HepG2 (cell line): ENCODE measurements around the gene UTP20. TPM values are rescaled to one million over a fixed set of nuclear protein-coding genes. Genes with fewer than 3 reads are reported as not detected.

Experiments used
- ATAC-seq: fragments of 200-7000 bp; cut with Tn5 transposase; 3 replicates; pipeline ENCODE4 v1.9.1; 2020; ENCODE audit warnings: mild to moderate bottlenecking, moderate library complexity
- BruUV-seq: library from RNA; stranded (reverse); fragments of 400-500 nt; replicated peaks from 2 replicates; lab custom pipeline; 2021; lab: Mats Ljungman, UMichigan
- CTCF ChIA-PET: fragments of 300-600 bp; formaldehyde crosslinking; extraction: SDS; loops from one replicate; lab custom pipeline; 2021; ENCODE audit warnings: low total read pairs, inconsistent platforms, low intra/inter-chr PET ratio; lab: Yijun Ruan, JAX
- POLR2A ChIA-PET: fragments of 350-600 bp; sonication (Branson Sonifier 250); formaldehyde crosslinking; loops from one replicate; lab custom pipeline; 2020; ENCODE audit warnings: antibody characterized with exemption, inconsistent platforms; lab: Yijun Ruan, JAX
- DNase-seq: peaks from one replicate; pipeline ENCODE4 v3.0.0-alpha.2; 2015; ENCODE audit warnings: low spot score
- FAIRE-seq: peaks from 3 replicates; lab custom pipeline; 2011; peaks lifted over from hg19 to GRCh38; lab: Jason Lieb, UNC
- H2AFZ ChIP-seq: one replicate; pipeline ENCODE4 v1.6.1; 2011; ENCODE audit warnings: low read length, inconsistent platforms
- H3K27ac ChIP-seq: fragments of 300-600 bp; 3 replicates; pipeline ENCODE4 v1.8.0; 2011; ENCODE audit warnings: mixed run types, mild to moderate bottlenecking, mixed read lengths, low read length, inconsistent platforms; ENCODE audit not compliant: insufficient read depth; ENCODE audit errors: extremely low read length
- H3K27me3 ChIP-seq, 2 experiments: fragments of 200-600 bp in 1 of 2; 2 replicates in 1 of 2; 3 replicates in 1 of 2; pipeline versions ENCODE4 v1.6.0 to v1.8.0; 2011; ENCODE audit warnings: low read length in 2 of 2, mild to moderate bottlenecking in 2 of 2, moderate library complexity in 2 of 2, inconsistent platforms in 1 of 2; ENCODE audit not compliant: insufficient read depth in 2 of 2, control insufficient read depth in 1 of 2
- H3K36me3 ChIP-seq, 2 experiments: fragments of 200-600 bp in 1 of 2; replicated peaks in 1 of 2; 2 replicates in 1 of 2; 3 replicates in 1 of 2; pipeline versions ENCODE4 v1.5.1 to v1.8.0; 2011; ENCODE audit warnings: low read length in 2 of 2, inconsistent platforms in 1 of 2; ENCODE audit not compliant: insufficient read depth in 2 of 2, control insufficient read depth in 1 of 2
- H3K4me1 ChIP-seq: 2 replicates; pipeline ENCODE4 v1.5.1; 2012; ENCODE audit warnings: low read length, inconsistent platforms; ENCODE audit not compliant: insufficient read depth
- H3K4me2 ChIP-seq: 2 replicates; pipeline ENCODE4 v1.6.0; 2011; ENCODE audit warnings: low read depth, low read length, inconsistent platforms
- H3K4me3 ChIP-seq, 3 experiments: fragments of 200-600 bp in 1 of 3; sonication (generic), shearing (Covaris generic) in 1 of 3; replicated peaks in 1 of 3; 2 replicates each; pipeline ENCODE4 v1.5.1; 2011 to 2016; ENCODE audit warnings: low read length in 3 of 3, inconsistent platforms in 2 of 3, low read depth in 2 of 3, mild to moderate bottlenecking in 2 of 3, control low read depth in 1 of 3, mixed read lengths in 1 of 3; ENCODE audit not compliant: insufficient read depth in 1 of 3
- H3K79me2 ChIP-seq: one replicate; pipeline ENCODE4 v1.6.1; 2011; ENCODE audit warnings: low read length, inconsistent platforms; ENCODE audit not compliant: insufficient read depth
- H3K9ac ChIP-seq: 2 replicates; pipeline ENCODE4 v1.6.0; 2011; ENCODE audit warnings: mild to moderate bottlenecking, low read depth, low read length, inconsistent platforms; ENCODE audit not compliant: insufficient read depth
- H3K9me3 ChIP-seq: 2 replicates; pipeline ENCODE4 v1.5.1; 2012; ENCODE audit warnings: mild to moderate bottlenecking, low read length
- H4K20me1 ChIP-seq: 2 replicates; pipeline ENCODE4 v1.6.0; 2011; ENCODE audit warnings: inconsistent platforms, mild to moderate bottlenecking, low read length, moderate library complexity; ENCODE audit not compliant: insufficient read depth
- HDAC2 ChIP-seq: sonication (generic); formaldehyde crosslinking; IDR thresholded peaks from 2 replicates; pipeline ENCODE4 v1.4.0; 2020; ENCODE audit warnings: missing genetic modification reagents
- KLF9 ChIP-seq: IDR thresholded peaks from 2 replicates; pipeline ENCODE4 v1.6.1; 2016; ENCODE audit warnings: low read depth
- SCMH1 ChIP-seq: sonication (generic); formaldehyde crosslinking; IDR thresholded peaks from 2 replicates; pipeline ENCODE4 v1.9.0; 2021; ENCODE audit warnings: missing genetic modification reagents, mild to moderate bottlenecking, borderline replicate concordance
- SKI ChIP-seq: fragments of 450-650 bp; IDR thresholded peaks from one replicate; pipeline ENCODE4 v1.6.1; 2018; ENCODE audit warnings: mild to moderate bottlenecking; ENCODE audit not compliant: partially characterized antibody
- ZBTB39 ChIP-seq: sonication (generic); formaldehyde crosslinking; IDR thresholded peaks from 2 replicates; pipeline ENCODE4 v1.5.0; 2020; ENCODE audit warnings: missing genetic modification reagents
- ZFP36L1 ChIP-seq: sonication (generic); formaldehyde crosslinking; IDR thresholded peaks from 2 replicates; pipeline ENCODE4 v1.8.0; 2022; ENCODE audit warnings: mild to moderate bottlenecking, missing genetic modification reagents, moderate library complexity
- ZFP82 ChIP-seq: sonication (generic); formaldehyde crosslinking; IDR thresholded peaks from 2 replicates; pipeline ENCODE4 v1.5.1; 2020; ENCODE audit warnings: mild to moderate bottlenecking, missing genetic modification reagents, borderline replicate concordance
- ZNF235 ChIP-seq: sonication (generic); formaldehyde crosslinking; IDR thresholded peaks from 2 replicates; pipeline ENCODE4 v1.8.1; 2023; ENCODE audit warnings: mild to moderate bottlenecking, missing genetic modification reagents, borderline replicate concordance
- ZNF281 ChIP-seq: sonication (generic); formaldehyde crosslinking; IDR thresholded peaks from 2 replicates; pipeline ENCODE4 v1.4.0; 2020; ENCODE audit warnings: missing genetic modification reagents, borderline replicate concordance
- ZNF441 ChIP-seq: sonication (generic); formaldehyde crosslinking; IDR thresholded peaks from 2 replicates; pipeline ENCODE4 v1.7.0; 2021; ENCODE audit warnings: missing genetic modification reagents, borderline replicate concordance
- ZNF609 ChIP-seq: sonication (generic); formaldehyde crosslinking; IDR thresholded peaks from 2 replicates; pipeline ENCODE4 v1.4.0; 2020; ENCODE audit warnings: mild to moderate bottlenecking, missing genetic modification reagents, borderline replicate concordance
- ZNF678 ChIP-seq: sonication (generic); formaldehyde crosslinking; IDR thresholded peaks from 2 replicates; pipeline ENCODE4 v1.4.0; 2020; ENCODE audit warnings: mild to moderate bottlenecking, missing genetic modification reagents
- ZNF773 ChIP-seq: sonication (generic); formaldehyde crosslinking; IDR thresholded peaks from 2 replicates; pipeline ENCODE4 v1.4.0; 2020; ENCODE audit warnings: missing genetic modification reagents, borderline replicate concordance
- WGBS: methylation state at CpG from one replicate; pipeline ENCODE4 v1.1.6; 2017; ENCODE audit warnings: low lambda C conversion rate; 5-methylcytosine and 5-hydroxymethylcytosine counted together
- in situ Hi-C: cut with HindIII; loops from 2 replicates; pipeline ENCODE4 v1.10.0; 2017; ENCODE audit warnings: low pct_unique_long_range_greater_than_20kb; ENCODE audit not compliant: extremely low pct_ligation_motif_present
- intact Hi-C: fragments of 100-400 bp; cut with micrococcal nuclease; formaldehyde crosslinking; loops from one replicate; pipeline ENCODE4 v1.10.0; 2022; ENCODE audit not compliant: unreplicated experiment
- polyA plus RNA-seq, 8 experiments: library from polyadenylated mRNA; depleted of rRNA in 3 of 8; stranded (reverse) in 7 of 8; unstranded in 1 of 8; fragments of >200 nt; fragmentation: Illumina TruSeq in 4 of 8; extraction: Trizol in 4 of 8; gene quantifications; 2 replicates each; pipeline versions ENCODE4 v1.2.1 to v1.2.3, GENCODE V29; 2011 to 2016; ENCODE audit warnings: low read depth in 4 of 8, missing spikeins in 1 of 8, mixed read lengths in 1 of 8; ENCODE audit not compliant: insufficient read depth in 1 of 8
- total RNA-seq, 5 experiments: library from RNA; depleted of rRNA; stranded (reverse); fragments of >200 nt; fragmentation: Illumina TruSeq; extraction: Trizol; gene quantifications; 2 replicates each; pipeline ENCODE4 v1.2.3, GENCODE V29; 2016; ENCODE audit warnings: low read depth in 1 of 5

The UTP20 gene
- total and polyA plus RNA-seq, 2 of the 13 experiments (the other 11 are each of a cell fraction or from before 2014, with no cell fraction given): 9.0 to 38.5 TPM

GRCh38 chr12:101356794-101357193, 76.9 kb downstream of the UTP20 start:
- peaks cover 9 to 51% of the 10 kb centered on the region in 2 experiments for H3K36me3 ChIP-seq
- H2AFZ ChIP-seq: no peak overlapping the region
- POLR2A ChIA-PET: no interaction called here
- WGBS: 88% methylated on average over 5 of the region's 5 CpGs
- no peak overlapping the region for H3K4me3 ChIP-seq
- in situ Hi-C loops (no loop called here), intact Hi-C loops (no loop called here)
- H3K79me2 ChIP-seq: no peaks in the 10 kb centered on the region
- no peak overlapping the region for H3K9ac ChIP-seq
- no peaks in the 10 kb centered on the region for H3K9me3 ChIP-seq
- no peaks in the 10 kb centered on the region for H4K20me1 ChIP-seq
- CTCF ChIA-PET: no interaction called here
- DNase-seq: no peak
- H3K4me2 ChIP-seq: no peak overlapping the region
- FAIRE-seq: no peak
- H3K27ac ChIP-seq: no peak overlapping the region
- no peaks in the 10 kb centered on the region for H3K4me1 ChIP-seq
- H3K27me3 ChIP-seq: no peaks in the 10 kb centered on the region
- no TSS peak for BruUV-seq
- ATAC-seq: no peak
- TF ChIP-seq ZNF441 (no peak), KLF9 (CRISPR knock-in tag) (no peak), ZFP82 (CRISPR knock-in tag) (no peak), ZBTB39 (CRISPR knock-in tag) (no peak), ZNF281 (CRISPR knock-in tag) (no peak), ZNF773 (no peak), SCMH1 (CRISPR knock-in tag) (no peak), ZFP36L1 (CRISPR knock-in tag) (no peak), ZNF235 (CRISPR knock-in tag) (no peak), ZNF678 (CRISPR knock-in tag) (no peak), SKI (no peak), ZNF609 (CRISPR knock-in tag) (no peak), HDAC2 (CRISPR knock-in tag) (no peak)
- TF ChIP-seq, all 625 proteins: peak for 0
